ENCODE results near the gene CDK15.

Gene CDK15

DNA sequence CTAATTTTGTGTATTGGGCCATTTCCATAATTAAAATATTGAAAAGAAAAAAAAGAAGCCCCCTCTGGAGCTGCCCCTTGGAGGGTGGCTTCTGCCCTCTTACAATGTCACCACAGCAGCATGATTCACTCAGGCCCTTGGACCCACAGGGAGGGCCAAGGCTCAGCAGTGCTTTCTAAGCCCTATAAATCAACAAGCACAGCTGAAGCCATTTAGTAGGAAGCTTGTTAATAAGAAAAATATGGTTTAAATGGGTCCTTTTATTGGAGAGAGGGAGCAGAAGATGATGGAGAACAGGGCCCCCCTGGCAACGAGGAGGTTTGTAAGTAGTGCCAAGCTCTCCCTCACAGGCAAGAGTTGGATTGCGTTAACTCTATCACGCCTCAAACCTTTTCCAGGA, 119.7 kb downstream of the CDK15 start:
- Histone ChIP-seq H3K36me3 (ENCODE audit: control insufficient read depth in 2 of 2, insufficient read depth in 1 of 2, low read length in 2 of 2) (no peaks in the 10 kb centered on the region), H3K27ac (ENCODE audit: extremely low read depth, low read depth, low read length) (no peak overlapping the region), H3K4me3 (ENCODE audit: low read depth, low read length) (no peak overlapping the region), H3K4me1 (ENCODE audit: control insufficient read depth, insufficient read depth, low read length) (no peaks in the 10 kb centered on the region), H3K9me3 (ENCODE audit: control insufficient read depth, insufficient read depth, low read depth, low read length) (no peaks in the 10 kb centered on the region)
- no peak for TF ChIP-seq KLF7 (tag by site-specific recombination; IDR thresholded peaks at IDR 0.05; ENCODE audit: borderline replicate concordance)
- TF ChIP-seq, protein P1, sequence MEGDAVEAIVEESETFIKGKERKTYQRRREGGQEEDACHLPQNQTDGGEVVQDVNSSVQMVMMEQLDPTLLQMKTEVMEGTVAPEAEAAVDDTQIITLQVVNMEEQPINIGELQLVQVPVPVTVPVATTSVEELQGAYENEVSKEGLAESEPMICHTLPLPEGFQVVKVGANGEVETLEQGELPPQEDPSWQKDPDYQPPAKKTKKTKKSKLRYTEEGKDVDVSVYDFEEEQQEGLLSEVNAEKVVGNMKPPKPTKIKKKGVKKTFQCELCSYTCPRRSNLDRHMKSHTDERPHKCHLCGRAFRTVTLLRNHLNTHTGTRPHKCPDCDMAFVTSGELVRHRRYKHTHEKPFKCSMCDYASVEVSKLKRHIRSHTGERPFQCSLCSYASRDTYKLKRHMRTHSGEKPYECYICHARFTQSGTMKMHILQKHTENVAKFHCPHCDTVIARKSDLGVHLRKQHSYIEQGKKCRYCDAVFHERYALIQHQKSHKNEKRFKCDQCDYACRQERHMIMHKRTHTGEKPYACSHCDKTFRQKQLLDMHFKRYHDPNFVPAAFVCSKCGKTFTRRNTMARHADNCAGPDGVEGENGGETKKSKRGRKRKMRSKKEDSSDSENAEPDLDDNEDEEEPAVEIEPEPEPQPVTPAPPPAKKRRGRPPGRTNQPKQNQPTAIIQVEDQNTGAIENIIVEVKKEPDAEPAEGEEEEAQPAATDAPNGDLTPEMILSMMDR (tag by site-specific recombination; IDR thresholded peaks at IDR 0.05) = no peak
- no peak for TF ChIP-seq ZBTB8A (tag by site-specific recombination; IDR thresholded peaks at IDR 0.05)
- TF ChIP-seq ZNF561 (tag by site-specific recombination; IDR thresholded peaks at IDR 0.05; ENCODE audit: borderline replicate concordance) = no peak
- TF ChIP-seq, protein P2, sequence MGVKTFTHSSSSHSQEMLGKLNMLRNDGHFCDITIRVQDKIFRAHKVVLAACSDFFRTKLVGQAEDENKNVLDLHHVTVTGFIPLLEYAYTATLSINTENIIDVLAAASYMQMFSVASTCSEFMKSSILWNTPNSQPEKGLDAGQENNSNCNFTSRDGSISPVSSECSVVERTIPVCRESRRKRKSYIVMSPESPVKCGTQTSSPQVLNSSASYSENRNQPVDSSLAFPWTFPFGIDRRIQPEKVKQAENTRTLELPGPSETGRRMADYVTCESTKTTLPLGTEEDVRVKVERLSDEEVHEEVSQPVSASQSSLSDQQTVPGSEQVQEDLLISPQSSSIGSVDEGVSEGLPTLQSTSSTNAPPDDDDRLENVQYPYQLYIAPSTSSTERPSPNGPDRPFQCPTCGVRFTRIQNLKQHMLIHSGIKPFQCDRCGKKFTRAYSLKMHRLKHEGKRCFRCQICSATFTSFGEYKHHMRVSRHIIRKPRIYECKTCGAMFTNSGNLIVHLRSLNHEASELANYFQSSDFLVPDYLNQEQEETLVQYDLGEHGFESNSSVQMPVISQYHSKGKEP (tag by site-specific recombination; IDR thresholded peaks at IDR 0.05) = no peak
- TF ChIP-seq ZNF223 (tag by site-specific recombination; IDR thresholded peaks at IDR 0.05) = no peak
- TF ChIP-seq KLF8 (tag by site-specific recombination; IDR thresholded peaks at IDR 0.05) = no peak
- TF ChIP-seq YY1 (tag by site-specific recombination; IDR thresholded peaks at IDR 0.05) = no peak
- TF ChIP-seq ZBTB17 (tag by site-specific recombination; IDR thresholded peaks at IDR 0.05) = no peak
- TF ChIP-seq ZIC2 (tag by site-specific recombination; IDR thresholded peaks at IDR 0.05) = peak; percentile 41
- TF ChIP-seq ZNF19 (tag by site-specific recombination; IDR thresholded peaks at IDR 0.05; ENCODE audit: low read depth) = no peak
- TF ChIP-seq, protein P3, sequence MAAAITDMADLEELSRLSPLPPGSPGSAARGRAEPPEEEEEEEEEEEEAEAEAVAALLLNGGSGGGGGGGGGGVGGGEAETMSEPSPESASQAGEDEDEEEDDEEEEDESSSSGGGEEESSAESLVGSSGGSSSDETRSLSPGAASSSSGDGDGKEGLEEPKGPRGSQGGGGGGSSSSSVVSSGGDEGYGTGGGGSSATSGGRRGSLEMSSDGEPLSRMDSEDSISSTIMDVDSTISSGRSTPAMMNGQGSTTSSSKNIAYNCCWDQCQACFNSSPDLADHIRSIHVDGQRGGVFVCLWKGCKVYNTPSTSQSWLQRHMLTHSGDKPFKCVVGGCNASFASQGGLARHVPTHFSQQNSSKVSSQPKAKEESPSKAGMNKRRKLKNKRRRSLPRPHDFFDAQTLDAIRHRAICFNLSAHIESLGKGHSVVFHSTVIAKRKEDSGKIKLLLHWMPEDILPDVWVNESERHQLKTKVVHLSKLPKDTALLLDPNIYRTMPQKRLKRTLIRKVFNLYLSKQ (tag by site-specific recombination; IDR thresholded peaks at IDR 0.05; ENCODE audit: borderline replicate concordance) = no peak
- TF ChIP-seq, protein P4, sequence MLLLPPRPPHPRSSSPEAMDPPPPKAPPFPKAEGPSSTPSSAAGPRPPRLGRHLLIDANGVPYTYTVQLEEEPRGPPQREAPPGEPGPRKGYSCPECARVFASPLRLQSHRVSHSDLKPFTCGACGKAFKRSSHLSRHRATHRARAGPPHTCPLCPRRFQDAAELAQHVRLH (tag by site-specific recombination; IDR thresholded peaks at IDR 0.05) = no peak
- peak; percentile 43; the same call in 1 of the 2 replicates for TF ChIP-seq GLIS1 (tag by site-specific recombination; IDR thresholded peaks at IDR 0.05)
- TF ChIP-seq ZNF707 (tag by site-specific recombination; IDR thresholded peaks at IDR 0.05) = no peak
- ChIA-PET CTCF (no interaction called here), POLR2A (no interaction called here)

DNA sequence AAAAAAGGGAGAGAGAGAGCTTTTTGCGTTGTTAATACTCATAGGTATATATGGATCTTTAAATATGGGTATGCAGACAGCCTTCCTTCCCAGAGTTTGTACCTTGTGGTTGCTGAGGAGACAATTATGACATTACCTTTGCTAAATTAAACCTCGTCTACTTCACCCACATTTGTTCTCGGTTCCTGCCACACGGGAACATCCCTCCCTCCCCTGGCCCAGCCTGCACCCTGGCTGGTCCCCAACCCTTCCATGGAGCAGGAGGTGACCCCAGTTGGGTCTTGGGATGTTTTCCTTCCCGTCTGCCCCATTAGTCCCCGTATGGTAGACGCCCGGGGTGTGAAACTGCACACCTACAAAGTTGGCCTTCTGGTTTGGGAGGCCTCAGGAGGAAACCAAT, 122.0 kb downstream of the CDK15 start:
- Histone ChIP-seq H3K27ac (ENCODE audit: extremely low read depth, low read depth, low read length) (no peak overlapping the region), H3K4me1 (ENCODE audit: control insufficient read depth, insufficient read depth, low read length) (no peaks in the 10 kb centered on the region), H3K9me3 (ENCODE audit: control insufficient read depth, insufficient read depth, low read depth, low read length) (no peaks in the 10 kb centered on the region), H3K4me3 (ENCODE audit: low read depth, low read length) (no peak overlapping the region), H3K36me3 (ENCODE audit: control insufficient read depth in 2 of 2, insufficient read depth in 1 of 2, low read length in 2 of 2) (no peaks in the 10 kb centered on the region)
- ChIA-PET CTCF (no interaction called here), POLR2A (no interaction called here)
- TF ChIP-seq ZNF211 (tag by site-specific recombination; IDR thresholded peaks at IDR 0.05; ENCODE audit: low read depth) (no peak), ZNF223 (tag by site-specific recombination; IDR thresholded peaks at IDR 0.05) (no peak), ZNF302 (tag by site-specific recombination; IDR thresholded peaks at IDR 0.05; ENCODE audit: low read depth) (no peak), ZNF114 (tag by site-specific recombination; IDR thresholded peaks at IDR 0.05) (no peak)
- TF ChIP-seq, protein P5, sequence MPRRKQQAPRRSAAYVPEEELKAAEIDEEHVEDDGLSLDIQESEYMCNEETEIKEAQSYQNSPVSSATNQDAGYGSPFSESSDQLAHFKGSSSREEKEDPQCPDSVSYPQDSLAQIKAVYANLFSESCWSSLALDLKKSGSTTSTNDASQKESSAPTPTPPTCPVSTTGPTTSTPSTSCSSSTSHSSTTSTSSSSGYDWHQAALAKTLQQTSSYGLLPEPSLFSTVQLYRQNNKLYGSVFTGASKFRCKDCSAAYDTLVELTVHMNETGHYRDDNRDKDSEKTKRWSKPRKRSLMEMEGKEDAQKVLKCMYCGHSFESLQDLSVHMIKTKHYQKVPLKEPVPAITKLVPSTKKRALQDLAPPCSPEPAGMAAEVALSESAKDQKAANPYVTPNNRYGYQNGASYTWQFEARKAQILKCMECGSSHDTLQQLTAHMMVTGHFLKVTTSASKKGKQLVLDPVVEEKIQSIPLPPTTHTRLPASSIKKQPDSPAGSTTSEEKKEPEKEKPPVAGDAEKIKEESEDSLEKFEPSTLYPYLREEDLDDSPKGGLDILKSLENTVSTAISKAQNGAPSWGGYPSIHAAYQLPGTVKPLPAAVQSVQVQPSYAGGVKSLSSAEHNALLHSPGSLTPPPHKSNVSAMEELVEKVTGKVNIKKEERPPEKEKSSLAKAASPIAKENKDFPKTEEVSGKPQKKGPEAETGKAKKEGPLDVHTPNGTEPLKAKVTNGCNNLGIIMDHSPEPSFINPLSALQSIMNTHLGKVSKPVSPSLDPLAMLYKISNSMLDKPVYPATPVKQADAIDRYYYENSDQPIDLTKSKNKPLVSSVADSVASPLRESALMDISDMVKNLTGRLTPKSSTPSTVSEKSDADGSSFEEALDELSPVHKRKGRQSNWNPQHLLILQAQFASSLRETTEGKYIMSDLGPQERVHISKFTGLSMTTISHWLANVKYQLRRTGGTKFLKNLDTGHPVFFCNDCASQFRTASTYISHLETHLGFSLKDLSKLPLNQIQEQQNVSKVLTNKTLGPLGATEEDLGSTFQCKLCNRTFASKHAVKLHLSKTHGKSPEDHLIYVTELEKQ (tag by site-specific recombination; IDR thresholded peaks at IDR 0.05; ENCODE audit: borderline replicate concordance) = no peak
- TF ChIP-seq, protein P6, sequence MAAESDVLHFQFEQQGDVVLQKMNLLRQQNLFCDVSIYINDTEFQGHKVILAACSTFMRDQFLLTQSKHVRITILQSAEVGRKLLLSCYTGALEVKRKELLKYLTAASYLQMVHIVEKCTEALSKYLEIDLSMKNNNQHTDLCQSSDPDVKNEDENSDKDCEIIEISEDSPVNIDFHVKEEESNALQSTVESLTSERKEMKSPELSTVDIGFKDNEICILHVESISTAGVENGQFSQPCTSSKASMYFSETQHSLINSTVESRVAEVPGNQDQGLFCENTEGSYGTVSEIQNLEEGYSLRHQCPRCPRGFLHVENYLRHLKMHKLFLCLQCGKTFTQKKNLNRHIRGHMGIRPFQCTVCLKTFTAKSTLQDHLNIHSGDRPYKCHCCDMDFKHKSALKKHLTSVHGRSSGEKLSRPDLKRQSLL (tag by site-specific recombination; IDR thresholded peaks at IDR 0.05) = no peak

Data from HEK293 (cell line).